Right lobe of liver (tissue), 4 donors: ENCODE measurements around the gene CYP19A1.

Source experiments
- CTCF ChIP-seq, 4 donors: fragments of 200-600 bp in 3 of 4; fragments of 450-650 bp in 1 of 4; IDR thresholded peaks; one replicate each; pipeline versions ENCODE4 v1.5.1 to v1.8.0; 2016 to 2022; ENCODE audit warnings: antibody characterized with exemption in 4 of 4, mild to moderate bottlenecking in 2 of 4
- POLR2A ChIP-seq: fragments of 450-650 bp; IDR thresholded peaks from one replicate; pipeline ENCODE4 v1.6.1; 2017; ENCODE audit warnings: antibody characterized with exemption, mild to moderate bottlenecking
- donor health status: DM: no; HTN: no; CAD: no.
- donor health status: DM: no; HTN: no; CAD: no.
- donor health status: DM: no; HTN: yes; CAD: no.

GRCh38 chr15:51195459-51195858 is 142.9 kb downstream of the CYP19A1 start:
- no peak for TF ChIP-seq CTCF (IDR thresholded peaks at IDR 0.05)
- no peak for TF ChIP-seq POLR2A
